ENCODE data around the gene CPNE6. TPM values are rescaled to one million over a fixed set of nuclear protein-coding genes. Genes with fewer than 3 reads are reported as not detected.

Gene CPNE6
- total RNA-seq, 1 donor from 2014 or later, result not detected

DNA sequence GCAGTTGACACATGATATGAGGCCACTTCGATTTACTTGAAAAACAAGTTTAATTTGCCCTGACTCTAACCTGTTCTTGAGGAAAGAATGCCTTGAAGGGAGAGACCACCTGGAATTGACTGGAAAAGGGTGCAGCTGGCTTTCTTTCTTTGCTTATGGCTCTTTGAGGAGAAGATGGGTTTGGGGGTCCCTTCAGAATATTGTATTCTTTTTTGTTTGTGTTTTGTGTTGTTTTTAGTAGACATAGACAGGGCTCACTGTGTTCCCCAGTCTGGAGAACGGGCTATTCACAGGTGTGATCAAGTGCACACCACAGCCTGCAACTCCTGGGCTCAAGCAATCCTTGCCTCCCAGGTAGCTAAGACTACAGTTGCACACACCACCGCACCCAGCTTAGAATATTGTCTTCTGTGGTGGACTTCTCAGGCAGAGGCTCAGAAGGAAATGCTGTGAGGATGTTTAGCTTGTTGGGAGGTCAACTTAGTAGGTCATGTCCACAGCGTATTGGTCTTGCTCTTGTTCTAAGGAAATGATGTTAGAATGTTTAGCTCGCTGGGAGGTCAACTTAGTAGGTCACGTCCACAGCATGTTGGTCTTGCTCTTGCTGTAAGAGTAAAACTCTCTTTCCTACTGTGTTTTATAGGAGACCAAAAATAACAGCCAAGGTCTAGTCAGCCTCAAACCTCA is 44.9 kb downstream of the CPNE6 start:
- H3K27me3 ChIP-seq (ENCODE audit: control insufficient read depth, insufficient read depth, low read length), result no peaks in the 10 kb centered on the region
- peaks cover 3% of the 10 kb centered on the region for H3K36me3 ChIP-seq (ENCODE audit: control insufficient read depth, insufficient read depth, low read length)
- no peak for DNase-seq (ENCODE audit: low read depth)
- H3K4me3 ChIP-seq (ENCODE audit: low read depth, low read length), result no peak overlapping the region
- TF ChIP-seq, protein P1, sequence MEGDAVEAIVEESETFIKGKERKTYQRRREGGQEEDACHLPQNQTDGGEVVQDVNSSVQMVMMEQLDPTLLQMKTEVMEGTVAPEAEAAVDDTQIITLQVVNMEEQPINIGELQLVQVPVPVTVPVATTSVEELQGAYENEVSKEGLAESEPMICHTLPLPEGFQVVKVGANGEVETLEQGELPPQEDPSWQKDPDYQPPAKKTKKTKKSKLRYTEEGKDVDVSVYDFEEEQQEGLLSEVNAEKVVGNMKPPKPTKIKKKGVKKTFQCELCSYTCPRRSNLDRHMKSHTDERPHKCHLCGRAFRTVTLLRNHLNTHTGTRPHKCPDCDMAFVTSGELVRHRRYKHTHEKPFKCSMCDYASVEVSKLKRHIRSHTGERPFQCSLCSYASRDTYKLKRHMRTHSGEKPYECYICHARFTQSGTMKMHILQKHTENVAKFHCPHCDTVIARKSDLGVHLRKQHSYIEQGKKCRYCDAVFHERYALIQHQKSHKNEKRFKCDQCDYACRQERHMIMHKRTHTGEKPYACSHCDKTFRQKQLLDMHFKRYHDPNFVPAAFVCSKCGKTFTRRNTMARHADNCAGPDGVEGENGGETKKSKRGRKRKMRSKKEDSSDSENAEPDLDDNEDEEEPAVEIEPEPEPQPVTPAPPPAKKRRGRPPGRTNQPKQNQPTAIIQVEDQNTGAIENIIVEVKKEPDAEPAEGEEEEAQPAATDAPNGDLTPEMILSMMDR (IDR thresholded peaks at IDR 0.05; ENCODE audit: insufficient read depth, low read length, poor library complexity, severe bottlenecking), result no peak

DNA sequence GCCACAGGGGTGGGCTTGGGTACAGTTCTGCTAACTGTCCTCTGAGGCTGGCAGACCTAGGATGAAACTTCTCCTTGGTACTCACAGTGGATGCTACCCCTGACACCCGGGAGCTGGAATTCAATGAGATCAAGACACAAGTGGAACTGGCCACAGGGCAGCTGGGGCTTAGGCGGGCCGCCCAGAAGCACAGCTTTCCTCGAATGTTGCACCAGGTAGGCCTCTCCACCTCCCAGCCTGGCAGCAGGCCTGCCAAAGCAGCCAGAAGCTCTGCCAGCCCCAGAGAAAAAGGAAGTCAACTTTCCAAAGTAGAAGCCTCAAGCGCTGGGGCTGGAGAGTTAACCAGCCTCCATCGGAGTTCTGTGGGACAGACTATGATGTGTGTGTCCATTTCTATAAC is 45.8 kb downstream of the CPNE6 start:
- no peak for DNase-seq (ENCODE audit: low read depth)
- TF ChIP-seq, protein P1 (IDR thresholded peaks at IDR 0.05; ENCODE audit: insufficient read depth, low read length, poor library complexity, severe bottlenecking), result no peak
- no peaks in the 10 kb centered on the region for H3K27me3 ChIP-seq (ENCODE audit: control insufficient read depth, insufficient read depth, low read length)
- H3K36me3 ChIP-seq (ENCODE audit: control insufficient read depth, insufficient read depth, low read length), result peaks cover 4% of the 10 kb centered on the region
- H3K4me3 ChIP-seq (ENCODE audit: low read depth, low read length), result no peak overlapping the region

DNA sequence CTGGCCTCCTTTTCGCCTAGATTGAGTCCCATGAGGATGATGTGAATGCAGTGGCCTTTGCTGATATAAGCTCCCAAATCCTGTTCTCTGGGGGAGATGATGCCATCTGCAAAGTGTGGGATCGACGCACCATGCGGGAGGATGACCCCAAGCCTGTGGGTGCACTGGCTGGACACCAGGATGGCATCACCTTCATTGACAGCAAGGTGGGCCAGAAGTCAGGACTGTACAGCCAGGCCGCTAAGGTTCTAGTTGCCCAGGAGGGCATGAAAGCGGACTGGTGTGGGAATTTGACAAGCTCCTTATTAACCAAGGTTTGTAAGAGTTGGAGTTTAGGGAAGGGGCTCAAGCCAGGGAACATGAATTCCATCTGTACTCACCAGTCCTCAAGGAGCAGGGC is 48.3 kb downstream of the CPNE6 start:
- TF ChIP-seq, protein P1 (IDR thresholded peaks at IDR 0.05; ENCODE audit: insufficient read depth, low read length, poor library complexity, severe bottlenecking), result no peak
- Histone ChIP-seq H3K36me3 (ENCODE audit: control insufficient read depth, insufficient read depth, low read length) (peaks cover 4% of the 10 kb centered on the region), H3K4me3 (ENCODE audit: low read depth, low read length) (no peak overlapping the region), H3K27me3 (ENCODE audit: control insufficient read depth, insufficient read depth, low read length) (no peaks in the 10 kb centered on the region)
- DNase-seq (ENCODE audit: low read depth), result no peak

DNA sequence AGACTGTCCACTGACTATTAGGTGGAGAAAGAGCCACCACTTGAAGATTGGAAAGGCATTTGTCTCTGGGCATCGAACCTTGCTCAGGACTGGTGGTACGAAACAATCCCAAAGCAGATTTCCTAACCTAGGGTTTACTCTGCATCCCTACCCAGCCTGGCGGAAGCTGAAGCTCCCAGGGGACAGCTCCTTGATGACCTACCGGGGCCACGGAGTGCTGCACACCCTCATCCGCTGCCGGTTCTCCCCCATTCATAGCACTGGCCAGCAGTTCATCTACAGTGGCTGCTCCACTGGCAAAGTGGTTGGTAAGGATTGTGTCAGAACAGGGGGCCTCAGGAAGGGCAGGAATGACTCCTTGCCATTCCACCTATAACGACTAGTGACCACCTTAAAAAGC is 49.8 kb downstream of the CPNE6 start:
- Histone ChIP-seq H3K4me3 (ENCODE audit: low read depth, low read length) (no peak overlapping the region), H3K27me3 (ENCODE audit: control insufficient read depth, insufficient read depth, low read length) (no peaks in the 10 kb centered on the region), H3K36me3 (ENCODE audit: control insufficient read depth, insufficient read depth, low read length) (peaks cover 4% of the 10 kb centered on the region)
- TF ChIP-seq, protein P1 (IDR thresholded peaks at IDR 0.05; ENCODE audit: insufficient read depth, low read length, poor library complexity, severe bottlenecking), result no peak
- no peak for DNase-seq (ENCODE audit: low read depth)

DNA sequence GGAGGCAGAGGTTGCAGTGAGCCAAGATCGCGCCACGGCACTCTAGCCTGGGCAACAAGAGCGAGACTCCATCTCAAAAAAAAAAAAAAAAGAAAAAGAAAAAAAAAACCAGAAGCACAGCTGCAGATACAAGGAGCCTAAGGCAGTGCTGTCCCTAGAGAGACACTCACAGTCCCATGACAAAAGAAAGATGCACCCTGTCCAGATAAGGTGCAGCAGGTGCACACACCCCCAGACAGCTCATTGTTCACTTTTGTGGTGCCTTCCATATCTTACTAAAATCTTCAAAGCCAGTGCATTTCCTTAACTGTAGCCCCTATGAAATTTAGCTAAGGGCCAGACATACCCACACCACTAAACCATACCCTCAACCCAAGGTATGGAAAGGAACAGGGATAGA is 51.1 kb downstream of the CPNE6 start:
- H3K27me3 ChIP-seq (ENCODE audit: control insufficient read depth, insufficient read depth, low read length), result no peaks in the 10 kb centered on the region
- H3K36me3 ChIP-seq (ENCODE audit: control insufficient read depth, insufficient read depth, low read length), result peaks cover 4% of the 10 kb centered on the region
- H3K4me3 ChIP-seq (ENCODE audit: low read depth, low read length), result no peak overlapping the region
- TF ChIP-seq, protein P1 (IDR thresholded peaks at IDR 0.05; ENCODE audit: insufficient read depth, low read length, poor library complexity, severe bottlenecking), result no peak
- DNase-seq (ENCODE audit: low read depth), result no peak

DNA sequence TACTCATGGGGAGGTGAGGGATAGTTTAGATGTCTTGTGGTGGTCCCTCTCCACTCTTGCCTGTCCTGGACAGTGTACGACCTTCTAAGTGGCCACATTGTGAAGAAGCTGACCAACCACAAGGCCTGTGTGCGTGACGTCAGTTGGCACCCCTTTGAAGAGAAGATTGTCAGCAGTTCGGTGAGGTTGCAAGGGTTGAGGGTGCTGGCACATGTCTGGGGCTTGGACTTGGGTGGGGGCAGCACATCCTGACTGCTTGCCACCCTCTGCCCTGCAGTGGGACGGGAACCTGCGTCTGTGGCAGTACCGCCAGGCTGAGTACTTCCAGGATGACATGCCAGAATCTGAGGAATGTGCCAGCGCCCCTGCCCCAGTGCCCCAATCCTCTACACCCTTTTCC is 51.5 kb downstream of the CPNE6 start:
- Histone ChIP-seq H3K4me3 (ENCODE audit: low read depth, low read length) (no peak overlapping the region), H3K36me3 (ENCODE audit: control insufficient read depth, insufficient read depth, low read length) (peaks cover 4% of the 10 kb centered on the region), H3K27me3 (ENCODE audit: control insufficient read depth, insufficient read depth, low read length) (no peaks in the 10 kb centered on the region)
- no peak for DNase-seq (ENCODE audit: low read depth)
- TF ChIP-seq, protein P1 (IDR thresholded peaks at IDR 0.05; ENCODE audit: insufficient read depth, low read length, poor library complexity, severe bottlenecking), result no peak

All from kidney epithelial cell (primary cell).